ENCODE measurements around the gene KIF26B. TPM values are rescaled to one million over a fixed set of nuclear protein-coding genes. Genes with fewer than 3 reads are reported as not detected.

Gene KIF26B
- total RNA-seq, 6 experiments from 2014 or later = 0.31 to 0.55 (median 0.35) TPM

DNA sequence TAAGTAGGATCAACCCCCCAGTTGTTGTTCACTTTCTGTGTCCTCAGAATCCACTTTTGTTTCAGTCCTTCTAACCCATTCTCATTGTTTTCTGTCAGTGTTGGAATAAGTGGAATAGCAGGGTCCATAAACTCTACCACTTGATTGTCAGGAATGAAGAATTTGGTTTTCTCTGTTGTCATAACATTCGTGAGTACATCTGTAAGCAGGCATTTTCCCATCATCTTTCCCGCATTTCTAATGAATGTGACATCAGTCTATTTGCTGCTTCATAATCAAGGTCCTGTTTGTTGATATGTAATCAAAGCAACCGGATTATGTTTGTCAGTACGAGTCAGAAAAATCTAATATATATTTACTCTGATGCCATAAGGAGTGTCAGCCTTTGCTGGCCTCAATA is 147.1 kb downstream of the KIF26B start:
- 75% methylated on average over 4 of the region's 4 CpGs for WGBS (ENCODE audit: insufficient coverage, low coverage, low lambda C conversion rate, missing lambda C conversion rate)
- DNase-seq (no peak), ATAC-seq (no peak)
- TF ChIP-seq, protein P1, sequence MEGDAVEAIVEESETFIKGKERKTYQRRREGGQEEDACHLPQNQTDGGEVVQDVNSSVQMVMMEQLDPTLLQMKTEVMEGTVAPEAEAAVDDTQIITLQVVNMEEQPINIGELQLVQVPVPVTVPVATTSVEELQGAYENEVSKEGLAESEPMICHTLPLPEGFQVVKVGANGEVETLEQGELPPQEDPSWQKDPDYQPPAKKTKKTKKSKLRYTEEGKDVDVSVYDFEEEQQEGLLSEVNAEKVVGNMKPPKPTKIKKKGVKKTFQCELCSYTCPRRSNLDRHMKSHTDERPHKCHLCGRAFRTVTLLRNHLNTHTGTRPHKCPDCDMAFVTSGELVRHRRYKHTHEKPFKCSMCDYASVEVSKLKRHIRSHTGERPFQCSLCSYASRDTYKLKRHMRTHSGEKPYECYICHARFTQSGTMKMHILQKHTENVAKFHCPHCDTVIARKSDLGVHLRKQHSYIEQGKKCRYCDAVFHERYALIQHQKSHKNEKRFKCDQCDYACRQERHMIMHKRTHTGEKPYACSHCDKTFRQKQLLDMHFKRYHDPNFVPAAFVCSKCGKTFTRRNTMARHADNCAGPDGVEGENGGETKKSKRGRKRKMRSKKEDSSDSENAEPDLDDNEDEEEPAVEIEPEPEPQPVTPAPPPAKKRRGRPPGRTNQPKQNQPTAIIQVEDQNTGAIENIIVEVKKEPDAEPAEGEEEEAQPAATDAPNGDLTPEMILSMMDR (IDR thresholded peaks at IDR 0.05) = no peak
- no peak for TF ChIP-seq POLR2A (IDR thresholded peaks at IDR 0.05)
- no peak overlapping the region for H3K27ac ChIP-seq
- no peaks in the 10 kb centered on the region for H3K9me3 ChIP-seq
- intact Hi-C loops (cut with DNase I) = no loop called here
- H3K4me3 ChIP-seq = no peak overlapping the region
- H3K27me3 ChIP-seq = no peaks in the 10 kb centered on the region
- H3K36me3 ChIP-seq = no peaks in the 10 kb centered on the region
- H3K4me1 ChIP-seq = no peaks in the 10 kb centered on the region

DNA sequence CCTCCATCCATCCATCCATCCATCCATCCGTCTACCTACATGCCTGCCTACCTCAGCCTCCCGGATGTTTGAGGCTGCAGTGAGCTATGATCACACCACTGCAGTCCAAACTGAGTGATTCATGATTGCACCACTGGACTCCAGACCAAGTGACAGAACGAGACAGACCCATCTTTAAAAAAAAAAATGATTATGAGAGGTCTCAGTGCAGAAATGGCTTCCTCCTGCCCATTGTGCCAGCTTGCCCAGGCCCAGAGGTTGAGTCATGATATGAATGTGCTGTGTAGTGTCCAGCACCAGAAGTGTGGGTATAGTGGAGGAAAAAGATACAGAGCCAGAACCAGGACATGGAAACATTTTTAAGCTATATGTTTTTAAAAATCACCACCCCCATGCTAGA is 149.9 kb downstream of the KIF26B start:
- Histone ChIP-seq H3K4me3 (no peak overlapping the region), H3K9me3 (no peaks in the 10 kb centered on the region), H3K27me3 (no peaks in the 10 kb centered on the region), H3K4me1 (no peaks in the 10 kb centered on the region), H3K27ac (no peak overlapping the region), H3K36me3 (no peaks in the 10 kb centered on the region)
- DNase-seq (no peak), ATAC-seq (no peak)
- intact Hi-C loops (cut with DNase I) = no loop called here
- WGBS (ENCODE audit: insufficient coverage, low coverage, low lambda C conversion rate, missing lambda C conversion rate) = 66% methylated on average over 3 of the region's 3 CpGs
- TF ChIP-seq POLR2A (IDR thresholded peaks at IDR 0.05) = no peak
- TF ChIP-seq, protein P1 (IDR thresholded peaks at IDR 0.05) = no peak

DNA sequence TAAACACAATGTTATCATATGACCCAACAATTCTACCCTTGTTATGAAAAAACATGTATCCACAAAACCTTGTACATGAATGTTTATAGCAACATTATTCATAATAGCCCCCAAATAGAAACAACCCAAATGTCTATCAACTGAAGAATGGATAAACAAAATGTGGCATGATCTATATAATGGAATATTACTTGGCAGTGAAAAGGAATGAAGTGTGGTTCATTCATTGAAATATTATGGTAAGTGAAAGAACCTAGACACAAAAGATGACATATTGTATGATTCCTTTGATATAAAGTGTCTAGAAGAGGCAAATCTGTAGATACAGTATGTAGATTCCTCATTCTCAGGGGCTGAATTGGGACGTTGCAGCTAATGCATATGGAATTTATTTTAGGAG is 151.2 kb downstream of the KIF26B start:
- 90% methylated on average over 1 of the region's 1 CpG for WGBS (ENCODE audit: insufficient coverage, low coverage, low lambda C conversion rate, missing lambda C conversion rate)
- ATAC-seq = no peak

DNA sequence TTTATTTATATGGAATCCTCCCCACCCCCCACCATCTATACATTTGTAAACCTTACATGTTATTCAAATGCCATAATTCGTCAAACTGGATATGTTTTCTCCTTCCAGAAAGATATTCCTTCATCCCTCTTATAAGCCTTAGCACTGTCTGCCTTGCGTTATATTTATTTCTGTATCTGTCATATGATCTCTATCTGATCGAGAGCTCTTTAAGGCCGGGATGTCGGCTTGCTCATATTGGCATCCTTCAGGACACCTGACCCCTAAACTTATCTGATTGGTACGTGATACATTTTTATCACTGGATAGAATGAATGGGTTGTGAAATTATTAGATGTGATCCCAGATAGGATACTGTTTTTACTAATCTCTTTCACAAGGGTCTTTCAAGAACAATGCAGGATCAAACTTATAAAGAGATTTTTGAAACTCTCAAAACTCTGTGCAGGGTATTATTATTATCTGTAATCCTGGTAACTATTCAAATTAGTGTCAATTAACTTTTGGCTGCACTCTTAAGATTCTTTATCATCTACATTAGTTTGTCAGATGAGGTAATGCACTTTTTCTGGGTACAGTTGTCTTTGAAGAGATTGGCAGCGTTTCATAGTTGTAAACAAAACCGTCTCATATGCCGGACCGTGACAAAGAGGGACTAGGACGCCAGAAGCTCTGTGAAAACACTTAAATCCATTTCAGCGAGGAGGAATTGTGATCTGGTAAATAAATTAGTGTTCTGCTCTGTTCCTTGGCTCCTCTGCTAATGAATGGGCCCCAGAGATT is 152.0 kb downstream of the KIF26B start:
- Histone ChIP-seq H3K27ac (no peak overlapping the region), H3K27me3 (no peaks in the 10 kb centered on the region), H3K4me1 (no peaks in the 10 kb centered on the region), H3K36me3 (no peaks in the 10 kb centered on the region), H3K4me3 (no peak overlapping the region), H3K9me3 (no peaks in the 10 kb centered on the region)
- DNase-seq (no peak), ATAC-seq (no peak)
- 49% methylated on average over 12 of the region's 12 CpGs for WGBS (ENCODE audit: insufficient coverage, low coverage, low lambda C conversion rate, missing lambda C conversion rate)
- intact Hi-C loops (cut with DNase I) = no loop called here
- no peak for TF ChIP-seq POLR2A (IDR thresholded peaks at IDR 0.05)

More for the DNA sequence above, 151.2 kb downstream of the KIF26B start:
- TF ChIP-seq POLR2A (IDR thresholded peaks at IDR 0.05) = no peak
- TF ChIP-seq, protein P1 (IDR thresholded peaks at IDR 0.05) = no peak
- Histone ChIP-seq H3K9me3 (no peaks in the 10 kb centered on the region), H3K36me3 (no peaks in the 10 kb centered on the region), H3K27ac (no peak overlapping the region), H3K4me3 (no peak overlapping the region), H3K4me1 (no peaks in the 10 kb centered on the region), H3K27me3 (no peaks in the 10 kb centered on the region)
- intact Hi-C loops (cut with DNase I) = no loop called here
- DNase-seq = no peak
